Activated CD4-positive, CD25-positive, alpha-beta regulatory T cell (primary cell): Measurements from ENCODE around the gene SIRPD.
"Not testable (repeated sequence)": the region's sequence is repeated elsewhere in the genome, so short reads cannot be mapped to it uniquely, and the experiment has no call there.

ENCODE experiments used
- DNase-seq, 4 experiments: peaks; one replicate each; lab custom pipeline; 2025; lab: John Stamatoyannopoulos, UW

The SIRPD gene

DNA sequence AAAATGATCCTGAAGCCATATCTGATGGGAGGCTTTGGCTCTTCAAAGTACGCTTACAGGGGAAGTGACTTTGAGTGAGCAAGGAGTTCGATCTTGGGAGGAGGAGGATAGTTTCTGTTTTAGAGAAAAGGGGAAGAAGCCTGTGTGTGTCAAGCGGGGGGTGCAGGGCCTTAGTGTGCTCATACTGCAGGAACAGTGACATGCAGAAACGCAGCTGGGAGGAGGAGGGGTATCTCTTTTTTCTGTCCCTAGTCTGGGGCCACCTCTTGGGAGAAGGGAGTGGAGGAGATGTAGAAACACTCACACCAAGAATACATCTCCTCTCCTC lies 19.8 kb downstream of the SIRPD start:
- no peak for DNase-seq

DNA sequence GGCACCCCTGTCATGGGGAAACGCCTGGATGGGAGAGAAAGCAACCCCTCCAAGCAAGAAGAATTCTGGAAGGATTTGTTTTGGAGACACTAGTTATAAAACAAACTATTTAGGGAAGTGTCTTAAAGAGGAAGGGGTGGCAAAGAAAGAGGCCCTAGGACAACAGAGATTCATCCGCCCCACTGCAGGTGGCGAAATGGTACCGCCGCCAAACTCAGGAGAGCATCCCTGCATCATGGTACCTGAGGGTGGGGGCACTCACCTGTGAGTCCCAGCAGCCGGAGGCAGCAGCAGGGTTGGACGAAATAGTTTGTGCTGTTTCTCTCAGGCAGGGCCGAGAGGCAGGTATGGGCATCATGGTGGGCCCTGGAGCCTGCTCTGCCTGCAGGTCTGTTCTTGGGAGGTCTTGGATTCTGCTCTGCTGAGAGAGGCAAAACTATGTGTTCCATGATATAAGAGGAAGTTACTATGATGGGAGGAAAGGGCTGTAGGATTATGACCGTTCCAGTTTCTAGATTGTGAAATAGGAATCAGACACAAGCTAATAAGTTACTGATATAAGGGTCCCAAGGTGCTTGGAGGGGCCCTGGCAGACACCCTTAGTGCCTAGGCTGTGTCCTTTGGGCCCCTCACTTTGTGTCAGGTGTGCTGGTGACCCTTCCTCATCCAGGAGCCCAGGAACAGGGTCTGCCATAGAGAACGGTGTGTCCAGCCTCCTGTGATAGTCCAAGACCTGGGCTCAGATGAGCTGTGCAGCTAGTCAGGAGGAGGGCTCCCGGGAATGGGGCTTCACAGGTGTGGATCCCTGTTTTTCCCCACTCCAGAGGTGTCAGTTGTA lies 20.4 kb downstream of the SIRPD start:
- DNase-seq: no peak

DNA sequence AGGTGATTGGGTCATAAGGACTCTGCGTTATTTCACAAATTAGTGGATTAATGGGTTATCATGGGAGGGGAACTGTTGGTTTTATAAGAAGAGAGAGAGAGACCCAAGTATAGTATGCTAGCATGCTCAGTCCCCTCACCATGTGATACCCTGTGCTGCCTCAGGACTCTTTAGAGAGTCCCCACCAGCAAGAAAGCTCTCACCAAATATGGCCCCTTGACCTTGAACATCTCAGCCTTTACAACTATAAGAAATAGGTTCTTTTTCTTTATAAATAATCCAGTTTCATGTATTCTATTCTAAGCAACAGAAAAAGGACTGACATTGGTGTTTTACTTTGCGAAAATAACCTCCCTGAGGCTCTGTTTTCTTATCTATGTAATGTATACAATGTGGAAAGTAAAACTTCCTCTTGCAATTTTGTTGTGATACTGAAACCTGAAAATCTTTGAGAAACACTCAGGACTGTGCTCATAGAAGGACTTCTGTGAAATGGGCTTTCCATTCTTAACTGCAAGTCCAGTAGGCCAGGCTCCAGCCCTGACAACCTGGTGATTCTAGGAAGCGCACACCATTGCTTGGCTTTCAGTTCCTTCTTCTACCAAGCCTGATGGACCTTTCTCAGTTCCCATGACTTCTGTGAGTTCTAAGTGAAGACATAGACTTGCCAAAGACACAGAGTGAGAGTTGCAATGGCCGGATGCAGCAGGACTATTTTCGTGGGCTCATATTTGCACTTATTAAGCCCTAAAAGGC lies 21.9 kb downstream of the SIRPD start:
- DNase-seq: no peak

DNA sequence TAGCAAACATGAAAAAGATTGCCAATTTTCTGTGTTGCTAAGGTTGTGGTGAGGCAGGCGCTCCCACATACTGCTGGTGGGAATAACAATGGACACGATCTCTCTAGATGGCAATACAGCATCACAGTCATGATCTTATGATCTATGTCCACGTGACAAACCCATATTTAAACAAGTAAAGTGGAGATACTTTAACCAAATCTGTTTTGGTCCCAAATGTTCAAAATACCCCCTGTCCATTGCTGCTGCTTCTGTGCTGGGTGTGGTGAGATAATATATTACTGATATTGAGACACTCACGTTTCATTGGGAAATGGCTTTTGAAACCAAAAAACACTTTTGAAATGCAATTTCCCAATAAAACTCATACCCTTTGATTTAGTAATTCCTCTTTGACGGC lies 23.0 kb downstream of the SIRPD start:
- no peak for DNase-seq

DNA sequence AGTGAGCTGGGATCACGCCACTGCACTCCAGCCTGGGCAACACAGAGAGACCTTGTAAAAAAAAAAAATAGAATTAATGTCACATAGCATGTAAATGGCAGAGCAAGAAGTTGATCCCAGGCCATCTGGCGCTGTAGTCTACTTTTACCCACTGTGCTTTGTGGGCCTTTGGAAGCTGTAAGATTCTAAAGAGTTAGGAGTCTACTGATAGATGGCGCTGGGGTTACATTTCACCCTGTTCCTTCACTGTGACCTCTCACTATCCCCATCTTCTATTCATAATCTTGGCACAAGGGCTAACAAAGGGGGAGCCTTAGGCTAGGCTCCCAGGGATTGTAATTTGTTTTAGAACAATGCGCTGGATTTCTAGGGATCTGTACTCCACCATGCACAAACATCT lies 24.4 kb downstream of the SIRPD start:
- no peak for DNase-seq

DNA sequence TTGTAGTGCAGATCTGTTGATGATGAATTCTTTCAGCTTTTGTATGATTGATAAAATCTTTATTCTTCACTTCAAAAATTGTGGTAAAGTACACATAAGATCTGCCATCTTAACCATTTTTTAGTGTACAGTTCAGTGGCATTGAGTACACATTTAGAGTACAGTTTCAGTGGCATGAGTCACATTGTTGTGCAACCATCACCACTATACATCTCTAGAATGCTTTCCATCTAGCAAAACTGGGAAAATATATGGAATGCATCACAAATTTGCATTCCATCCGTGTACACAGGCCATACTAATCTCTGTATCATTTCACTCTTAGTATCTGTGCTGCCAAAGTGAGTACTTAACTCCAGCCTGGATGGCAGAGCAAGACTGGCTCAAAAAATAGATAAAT lies 28.7 kb downstream of the SIRPD start:
- no peak for DNase-seq

DNA sequence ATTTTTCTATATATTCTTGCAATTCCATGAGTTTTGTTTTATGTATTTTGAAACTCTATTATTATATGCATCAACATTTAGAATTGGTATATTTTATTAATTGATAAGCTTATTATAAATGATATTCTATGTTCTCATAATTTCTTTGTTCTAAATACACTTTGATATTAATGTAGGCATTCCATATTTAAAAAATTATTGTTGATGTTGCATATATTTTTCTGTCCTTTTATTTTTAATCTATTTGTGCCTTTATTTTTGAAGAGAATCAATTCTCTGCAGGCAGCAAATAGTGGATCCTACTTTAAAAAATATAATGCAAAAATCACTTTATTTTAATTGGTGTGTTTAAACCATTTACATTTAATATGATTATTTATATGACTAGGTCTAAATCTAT lies 29.6 kb downstream of the SIRPD start:
- no peak for DNase-seq

DNA sequence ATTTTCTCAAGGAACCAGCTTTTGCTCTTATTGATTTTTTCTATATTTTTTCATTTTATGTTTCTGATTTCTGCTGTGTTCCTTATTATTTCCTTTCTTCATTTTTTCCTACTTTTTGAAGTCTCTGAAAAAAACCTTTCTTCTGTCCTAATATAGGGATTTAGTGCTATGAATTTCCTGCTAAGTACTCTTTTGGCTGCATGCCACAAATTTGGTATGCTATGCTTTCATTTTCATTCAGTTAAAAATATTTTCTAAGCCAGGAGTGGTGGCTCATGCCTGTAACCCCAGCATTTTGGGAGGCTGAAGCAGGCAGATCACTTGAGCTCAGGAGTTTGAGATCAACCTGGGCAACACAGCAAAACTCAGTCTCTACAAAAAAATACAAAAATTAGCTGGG lies 30.6 kb downstream of the SIRPD start:
- DNase-seq: no peak

DNA sequence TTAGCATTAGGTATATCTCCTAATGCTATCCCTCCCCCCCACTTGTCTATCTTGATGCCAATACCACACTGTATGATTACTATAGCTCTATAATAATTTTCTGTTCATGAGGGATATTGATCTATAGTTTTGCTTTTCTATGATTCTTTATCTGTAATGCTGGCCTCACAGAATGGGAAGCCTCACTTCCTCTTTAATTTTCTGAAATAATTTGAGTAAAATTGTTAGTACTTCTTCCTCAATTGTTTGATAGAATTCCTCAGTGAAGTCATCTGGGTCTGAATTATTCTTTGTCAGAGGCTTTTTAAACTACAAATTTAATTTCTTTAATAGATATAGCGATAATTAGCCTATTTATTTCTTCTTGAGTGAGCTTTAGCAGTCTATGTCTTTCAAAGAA lies 31.2 kb downstream of the SIRPD start:
- DNase-seq: no peak

DNA sequence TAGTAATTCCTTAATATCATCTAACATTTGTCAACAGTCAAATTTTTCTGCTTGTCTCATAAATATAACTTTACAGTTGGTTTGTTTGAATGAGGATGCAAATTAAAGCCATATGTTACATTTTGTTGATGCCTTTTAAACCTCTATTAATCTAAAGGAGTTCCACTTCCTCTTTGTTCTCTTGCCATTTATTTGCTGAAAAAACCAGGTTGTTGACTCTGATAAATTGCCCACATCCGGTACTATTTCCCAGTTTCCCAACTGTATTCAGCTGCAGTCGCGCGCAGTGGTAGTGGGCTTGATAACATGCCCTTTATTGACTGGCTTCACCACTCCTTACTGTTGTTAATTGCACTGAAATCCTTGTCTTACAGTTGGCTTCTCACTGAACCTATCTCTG lies 33.5 kb downstream of the SIRPD start:
- DNase-seq: no peak

DNA sequence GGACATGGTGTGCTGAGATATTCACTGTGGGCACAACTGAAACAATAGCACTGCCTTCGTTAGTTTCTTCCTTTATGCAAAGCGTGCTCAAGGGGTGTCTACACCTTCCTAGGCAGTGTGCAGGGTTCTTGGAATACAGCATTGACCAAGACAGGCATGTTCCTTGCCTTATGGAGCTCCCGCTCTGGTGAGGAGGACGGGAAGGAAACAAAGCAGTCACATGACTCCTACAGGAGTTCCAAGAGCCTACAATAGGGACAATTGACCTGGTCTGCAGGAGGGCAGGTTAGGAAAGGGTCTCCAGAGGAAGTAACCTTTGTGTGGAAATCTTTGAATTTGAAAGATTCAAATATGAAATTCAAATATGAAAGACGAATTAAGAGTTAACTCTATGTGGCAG lies 40.5 kb downstream of the SIRPD start:
- DNase-seq: no peak

DNA sequence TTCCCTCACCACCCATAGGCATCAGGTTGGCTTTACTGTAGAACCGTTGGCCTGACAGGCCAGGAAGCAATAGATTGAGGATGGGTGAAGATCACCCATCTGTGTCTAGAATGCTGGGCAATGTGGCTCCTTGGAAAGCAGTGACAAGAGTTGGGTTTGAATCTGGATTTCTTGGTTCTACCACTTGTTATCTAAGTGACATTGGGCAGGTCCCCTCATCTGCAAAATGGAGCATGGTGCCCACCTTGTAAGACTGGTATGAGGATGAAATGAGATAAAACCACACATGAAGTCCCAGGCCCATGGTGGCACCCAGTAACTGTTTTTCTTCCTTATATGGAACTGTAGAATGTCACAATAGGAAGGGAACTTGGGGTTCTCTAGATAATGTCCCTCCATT lies 43.7 kb downstream of the SIRPD start:
- no peak for DNase-seq

DNA sequence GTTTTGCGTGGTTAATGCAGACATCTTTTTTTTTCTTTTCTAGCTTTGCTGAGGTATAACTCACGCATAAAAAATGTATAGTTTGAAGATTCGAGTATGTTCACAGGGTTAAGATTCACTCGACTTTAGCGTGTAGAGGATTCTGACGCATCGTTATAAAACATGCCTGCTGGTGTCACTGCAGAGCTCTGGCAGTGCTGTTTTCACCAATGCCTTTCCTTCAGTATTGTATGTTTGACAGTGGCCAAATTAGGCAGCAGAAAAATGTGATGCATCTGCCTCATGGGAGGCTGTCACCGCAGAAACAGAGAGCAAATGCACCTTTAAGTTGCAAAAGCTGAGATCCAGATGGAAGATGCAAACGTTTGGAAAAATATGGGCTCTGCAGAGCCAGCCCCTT lies 48.3 kb downstream of the SIRPD start:
- no peak for DNase-seq

DNA sequence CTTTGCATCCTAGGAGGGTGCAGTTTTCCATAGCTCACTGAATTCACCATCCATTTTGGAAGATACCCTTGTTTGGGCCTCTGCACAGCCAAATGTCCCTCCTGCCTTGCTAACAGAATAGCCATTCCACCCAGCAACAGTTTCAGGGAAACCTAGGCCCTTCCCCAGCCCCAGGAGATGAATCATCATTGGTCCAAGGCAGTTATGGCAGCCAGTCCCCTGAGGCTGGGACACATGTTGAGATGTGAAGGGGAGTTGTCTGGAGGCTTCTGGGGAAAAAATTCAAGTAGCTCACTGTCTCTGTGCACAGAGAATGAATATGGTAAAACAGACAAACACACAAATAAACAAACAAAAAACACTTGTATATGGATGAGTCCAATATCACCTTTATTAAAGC lies 48.9 kb downstream of the SIRPD start:
- no peak for DNase-seq

DNA sequence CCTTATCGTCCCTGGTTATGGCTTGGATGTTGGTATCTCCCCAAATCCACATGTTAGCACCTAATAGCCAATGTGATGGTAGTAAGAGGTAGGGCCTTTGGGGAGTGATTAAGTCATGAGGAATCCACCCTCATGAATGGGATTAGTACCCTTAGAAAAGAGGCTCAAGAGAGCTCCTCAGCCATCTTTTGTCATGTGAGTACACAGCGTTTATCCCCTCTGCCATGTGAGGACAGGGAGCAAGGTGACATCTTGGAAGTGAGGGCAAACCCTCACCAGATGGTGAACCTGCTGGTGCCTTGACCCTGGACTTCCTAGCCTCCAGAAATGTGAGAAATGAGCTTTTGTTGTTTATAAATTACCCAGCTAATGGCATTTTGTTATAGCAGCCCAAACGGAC lies 50.2 kb downstream of the SIRPD start:
- DNase-seq: no peak

DNA sequence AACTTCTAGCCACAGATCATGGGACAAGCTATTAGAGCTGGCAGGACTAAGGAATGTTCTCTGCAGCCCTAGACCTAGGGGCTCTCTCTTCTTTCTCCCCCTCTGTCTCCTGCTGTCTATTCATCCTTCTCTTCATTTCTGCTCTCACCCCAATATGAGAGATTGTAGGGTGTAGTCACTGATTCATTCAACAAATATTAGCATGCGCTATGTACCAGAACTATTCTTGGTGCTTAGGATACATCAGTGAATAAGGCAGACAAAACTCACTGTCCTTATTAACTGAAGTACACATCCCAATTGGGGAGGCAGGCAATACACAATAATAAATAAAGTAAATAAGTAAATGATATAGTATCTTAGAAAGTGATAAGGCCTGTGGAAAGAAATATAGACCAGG lies 51.6 kb downstream of the SIRPD start:
- DNase-seq: no peak

DNA sequence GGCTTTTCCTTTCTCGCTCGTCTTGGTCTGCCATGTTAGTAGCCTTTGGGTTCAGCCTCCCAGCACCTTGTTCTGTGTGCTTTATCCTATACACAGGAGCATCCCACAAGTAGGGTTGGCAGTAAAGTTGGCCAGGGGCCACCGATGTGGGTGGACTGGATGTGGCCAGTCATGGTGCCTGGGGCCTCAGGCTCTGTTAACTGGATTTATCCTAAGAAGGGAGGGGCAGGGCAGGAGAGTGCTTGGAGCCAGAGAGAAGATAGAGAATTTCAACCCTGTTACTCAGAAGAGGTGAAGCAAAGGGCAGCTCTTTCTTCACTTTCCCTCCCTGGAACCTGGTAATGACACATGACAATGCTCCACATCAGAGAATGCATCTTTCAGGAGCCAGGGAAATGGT lies 52.1 kb downstream of the SIRPD start:
- no peak for DNase-seq

DNA sequence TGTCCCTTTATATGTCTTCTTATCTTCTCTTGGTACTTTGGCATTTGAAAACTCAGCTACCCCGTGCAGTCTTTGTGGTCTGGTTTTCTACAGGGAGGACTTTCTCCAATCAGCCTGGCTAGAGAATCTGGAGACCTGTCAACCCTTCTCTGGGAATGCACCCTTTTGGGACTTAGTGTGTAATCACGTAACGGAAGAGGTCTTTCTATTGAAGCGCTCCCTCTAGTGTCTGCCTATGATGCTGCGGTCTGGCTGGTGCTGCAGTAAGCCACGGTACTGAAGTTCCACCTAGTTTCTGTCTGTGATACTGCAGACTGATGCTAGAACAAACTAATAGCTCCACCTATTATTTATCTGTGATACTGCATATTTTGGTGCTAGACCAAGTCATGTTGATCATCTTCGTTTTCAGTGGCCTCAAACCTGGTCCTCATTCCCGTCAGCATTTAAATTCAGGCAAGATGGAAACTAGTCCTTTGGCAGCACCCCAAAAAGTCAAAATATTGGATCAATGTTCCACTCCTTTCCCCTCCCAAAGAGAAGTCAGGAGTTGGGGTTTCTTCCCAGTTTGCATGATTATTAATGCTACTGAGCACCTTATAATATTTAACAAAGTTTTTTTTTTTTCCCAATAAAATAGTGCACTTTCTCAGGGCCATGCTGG lies 53.8 kb downstream of the SIRPD start:
- DNase-seq: peak; percentile 17 to 51 (median 40)

DNA sequence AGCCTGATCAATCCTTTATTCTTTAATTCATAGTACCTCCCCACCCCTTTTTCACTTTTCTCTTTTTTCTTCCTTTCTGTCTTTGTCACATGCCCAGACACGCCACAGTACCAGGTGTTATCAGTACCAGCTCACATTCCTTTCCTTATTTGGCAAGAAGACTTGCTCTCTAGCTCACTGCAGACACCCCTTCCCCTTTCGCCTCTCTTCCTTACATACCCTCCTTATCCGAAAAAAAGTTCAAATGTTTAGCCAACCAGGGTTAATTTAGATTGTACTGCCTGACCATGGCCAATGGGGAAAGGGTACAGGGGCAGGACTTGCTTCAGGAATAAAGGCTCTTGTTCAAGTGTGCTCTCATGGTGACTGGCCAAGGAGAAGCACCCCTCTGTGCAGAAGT lies 57.0 kb downstream of the SIRPD start:
- DNase-seq: no peak

DNA sequence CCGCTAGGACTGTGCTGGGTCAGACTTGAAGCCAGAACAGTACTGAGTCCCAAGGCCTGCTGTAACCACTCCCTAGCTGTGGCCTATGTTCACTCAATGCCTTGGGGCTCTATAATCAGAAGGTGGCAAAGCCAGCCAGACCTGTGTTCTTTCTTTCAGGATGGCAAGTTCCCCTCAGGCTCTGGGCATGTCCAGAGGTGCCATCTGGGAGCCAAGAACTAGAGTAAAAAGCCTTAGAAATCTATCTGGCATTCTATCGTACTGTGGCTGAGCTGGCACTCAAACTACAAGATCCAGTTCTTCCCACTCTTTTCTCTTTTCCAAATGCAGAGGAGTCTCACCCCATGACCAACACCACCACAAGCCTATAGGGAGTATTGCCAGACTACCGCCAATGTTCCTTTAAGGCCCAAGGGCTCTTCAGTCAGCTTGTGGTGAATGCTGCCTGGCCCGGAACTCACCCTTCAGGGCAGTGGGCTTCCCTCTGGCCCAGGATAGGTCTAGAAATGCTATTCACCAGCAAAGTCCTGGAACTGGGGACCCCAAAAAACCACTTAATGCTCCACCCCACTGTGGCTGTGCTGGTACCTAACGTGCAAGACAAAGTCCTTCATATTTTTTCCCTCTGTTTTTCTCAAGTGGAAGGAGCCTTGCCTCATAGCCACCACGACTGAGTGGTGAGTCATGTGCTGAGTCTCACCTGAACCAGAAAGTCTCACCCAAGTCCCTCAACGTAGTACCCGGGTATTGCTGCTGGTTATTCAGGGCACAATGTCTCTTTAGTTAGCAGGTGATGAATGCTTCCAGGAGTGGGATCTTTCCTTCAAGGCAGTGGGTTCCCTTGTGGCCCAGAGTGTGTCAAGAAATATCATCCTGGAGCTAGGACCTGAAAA lies 57.7 kb downstream of the SIRPD start:
- no peak for DNase-seq

DNA sequence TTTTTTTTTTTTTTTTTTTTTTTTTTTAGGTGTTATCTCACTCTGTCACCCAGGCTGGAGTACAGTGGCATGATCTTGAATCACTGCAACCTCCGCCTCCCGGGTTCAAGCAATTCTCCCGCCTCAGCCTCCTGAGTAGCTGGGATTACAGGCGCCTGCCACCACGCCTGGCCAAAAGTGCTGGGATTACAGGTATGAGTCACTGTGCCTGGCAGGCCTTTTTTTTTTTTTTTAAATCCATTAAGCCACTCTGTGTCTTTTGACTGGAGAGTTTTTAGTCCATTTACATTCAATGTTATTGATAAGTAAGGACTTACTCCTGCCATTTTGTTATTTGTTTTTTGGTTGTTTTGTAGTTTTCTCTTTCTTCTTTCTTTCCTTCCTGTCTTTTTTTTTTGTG lies 60.1 kb downstream of the SIRPD start:
- DNase-seq: not testable (repeated sequence)

DNA sequence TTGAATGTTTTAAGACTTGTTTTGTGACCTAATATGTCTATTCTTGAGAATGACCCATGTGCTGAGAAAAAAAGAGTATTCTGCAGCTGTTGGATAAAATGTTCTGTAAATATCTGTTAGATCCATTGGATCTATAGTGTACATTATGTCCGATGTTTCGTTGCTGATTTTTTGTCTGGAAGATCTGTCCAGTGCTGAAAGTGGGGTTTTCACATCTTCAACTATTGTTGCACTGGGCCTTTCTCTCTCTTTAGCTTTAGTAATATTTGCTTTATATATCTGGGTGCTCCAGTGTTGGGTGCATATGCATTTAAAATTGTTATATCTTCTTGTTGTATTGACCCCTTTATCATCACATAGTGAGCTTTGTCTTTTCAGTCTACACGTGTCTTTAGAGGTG lies 60.6 kb downstream of the SIRPD start:
- DNase-seq: no peak
